GM19351 (cell line): ENCODE measurements around the gene SCAPER.
A peak's percentile ranks its signal among the peaks of the same experiment; 100 is the strongest.

Source experiments
- ATAC-seq: cut with Tn5 transposase; IDR thresholded peaks from one replicate; pipeline ENCODE4 v1.9.1; 2021; ENCODE audit warnings: mild to moderate bottlenecking, moderate library complexity; ENCODE audit not compliant: unreplicated experiment

The SCAPER gene

DNA sequence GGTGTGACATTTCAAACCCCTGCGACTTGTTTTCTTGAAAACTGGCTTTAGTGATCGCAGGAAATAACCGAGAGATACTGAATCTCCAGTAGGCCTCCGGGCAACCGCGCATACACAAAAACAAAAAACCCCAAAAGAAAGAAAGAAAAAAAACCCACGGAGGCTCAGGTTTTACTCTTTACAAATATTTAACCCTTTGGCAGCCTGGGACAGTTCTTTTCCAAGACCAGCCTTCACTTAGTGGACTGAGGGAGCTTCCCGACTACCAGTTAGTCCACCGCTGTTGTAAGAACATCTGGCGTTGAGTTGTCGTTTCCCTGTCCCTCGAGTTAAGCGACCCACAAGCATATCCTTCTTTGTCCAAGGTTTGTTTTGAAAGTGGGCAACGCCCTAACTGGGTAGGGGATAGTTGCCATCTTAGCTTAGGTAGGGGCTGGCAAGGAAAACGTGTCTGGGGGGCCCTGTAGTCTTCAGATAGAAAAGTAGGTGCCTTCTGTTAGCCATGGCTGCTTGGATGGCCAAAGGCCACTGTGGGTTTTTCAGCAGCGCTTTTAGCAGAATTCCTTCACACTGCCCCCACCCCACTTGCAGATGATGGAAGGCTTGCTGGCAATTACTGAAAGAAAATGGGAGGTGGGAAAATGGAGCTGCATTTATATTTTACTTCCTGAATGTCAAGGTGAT is 561.7 kb downstream of the SCAPER start:
- no peak for ATAC-seq

DNA sequence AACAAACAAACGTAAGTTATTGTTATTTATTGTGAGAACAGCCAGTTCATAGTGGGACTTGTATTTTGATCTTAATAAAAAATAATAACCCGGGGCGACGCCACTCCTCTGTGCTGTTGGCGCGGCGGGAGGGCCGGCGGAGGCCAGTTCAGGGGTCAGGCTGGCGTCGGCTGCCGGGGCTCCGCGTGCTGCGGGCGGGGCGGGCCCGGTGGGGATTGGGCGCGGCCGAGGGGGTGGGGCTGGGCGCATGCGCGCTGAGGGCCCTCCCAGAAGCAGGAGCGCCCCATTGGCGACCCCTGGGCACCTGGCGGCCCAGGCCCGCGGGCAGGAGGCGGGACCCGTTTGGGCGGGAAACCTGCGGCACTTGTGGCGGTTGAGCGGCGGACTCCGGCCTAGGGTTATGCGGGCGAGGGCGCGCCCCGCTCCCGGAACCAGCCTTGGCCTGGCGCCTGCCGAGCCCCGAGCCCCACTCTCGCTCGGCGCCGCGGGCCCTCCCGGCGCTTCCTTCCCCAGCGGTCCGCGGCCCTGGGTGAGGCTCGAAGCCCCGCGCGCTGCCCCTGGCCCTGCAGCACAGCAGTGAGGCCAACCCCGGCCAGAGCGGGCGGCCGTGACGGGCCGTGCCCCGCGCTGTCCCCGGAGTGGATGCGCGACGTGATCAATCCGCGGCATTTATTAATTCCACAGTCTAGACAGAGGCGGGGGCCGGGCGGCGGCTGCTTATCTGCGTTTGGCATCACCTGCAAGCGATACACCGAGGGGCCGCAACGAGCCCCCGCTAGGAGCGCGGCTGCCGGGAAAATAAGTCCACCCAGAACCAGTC is 562.5 kb downstream of the SCAPER start:
- no peak for ATAC-seq

- ATAC-seq, result no peak
These were observed 563.1 kb downstream of the SCAPER start for GRCh38 chr15:76342058-76342381.

- no peak for ATAC-seq
These were observed 563.6 kb downstream of the SCAPER start for GRCh38 chr15:76341366-76342057.

- no peak for ATAC-seq
These were observed 564.3 kb downstream of the SCAPER start for GRCh38 chr15:76340803-76341365.

- ATAC-seq, result no peak
These were observed 564.8 kb downstream of the SCAPER start for GRCh38 chr15:76340198-76340802.

DNA sequence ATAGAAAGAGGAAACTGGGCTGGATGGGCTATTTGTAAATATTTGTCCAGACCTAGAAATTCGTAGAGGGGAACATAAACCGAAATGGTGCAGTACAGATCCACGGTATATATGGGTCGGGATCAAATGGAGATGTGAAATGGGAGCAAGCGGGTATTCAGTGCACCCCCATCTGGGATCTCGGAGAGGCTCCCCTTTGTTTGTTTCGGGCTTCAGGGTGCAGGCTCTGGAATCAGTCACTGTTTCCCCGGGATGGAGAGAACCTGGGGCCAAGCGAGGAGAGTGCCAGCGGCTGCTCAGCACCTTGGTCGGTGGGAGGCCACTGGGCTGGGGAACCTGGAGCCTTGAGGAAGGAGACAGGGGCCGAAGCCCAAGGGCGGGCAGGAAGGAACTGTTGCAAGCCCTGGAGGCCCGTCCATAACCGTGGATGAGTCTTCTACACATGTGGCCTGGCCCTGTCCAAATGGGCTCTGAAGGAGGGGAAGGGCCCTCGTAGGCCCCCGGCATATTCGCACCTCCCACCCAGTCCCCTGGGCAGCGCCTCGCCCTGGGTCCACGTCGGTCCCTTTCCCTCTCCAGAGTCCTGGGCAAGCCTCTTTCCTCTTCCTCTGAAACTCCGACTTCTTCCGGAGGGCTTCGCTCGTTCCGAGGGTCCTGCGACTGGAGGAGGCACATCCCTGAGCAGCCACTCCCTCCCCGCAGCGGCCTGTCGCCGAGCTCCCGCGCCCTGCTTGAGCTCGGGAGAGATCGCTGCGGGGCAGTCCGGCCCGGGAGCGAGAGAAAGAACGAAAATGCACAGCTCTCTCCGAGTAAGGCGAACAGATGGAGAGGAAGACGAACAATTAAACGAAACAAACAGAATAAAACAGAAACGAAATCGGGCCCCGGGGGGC is 565.6 kb downstream of the SCAPER start:
- ATAC-seq, result no peak

DNA sequence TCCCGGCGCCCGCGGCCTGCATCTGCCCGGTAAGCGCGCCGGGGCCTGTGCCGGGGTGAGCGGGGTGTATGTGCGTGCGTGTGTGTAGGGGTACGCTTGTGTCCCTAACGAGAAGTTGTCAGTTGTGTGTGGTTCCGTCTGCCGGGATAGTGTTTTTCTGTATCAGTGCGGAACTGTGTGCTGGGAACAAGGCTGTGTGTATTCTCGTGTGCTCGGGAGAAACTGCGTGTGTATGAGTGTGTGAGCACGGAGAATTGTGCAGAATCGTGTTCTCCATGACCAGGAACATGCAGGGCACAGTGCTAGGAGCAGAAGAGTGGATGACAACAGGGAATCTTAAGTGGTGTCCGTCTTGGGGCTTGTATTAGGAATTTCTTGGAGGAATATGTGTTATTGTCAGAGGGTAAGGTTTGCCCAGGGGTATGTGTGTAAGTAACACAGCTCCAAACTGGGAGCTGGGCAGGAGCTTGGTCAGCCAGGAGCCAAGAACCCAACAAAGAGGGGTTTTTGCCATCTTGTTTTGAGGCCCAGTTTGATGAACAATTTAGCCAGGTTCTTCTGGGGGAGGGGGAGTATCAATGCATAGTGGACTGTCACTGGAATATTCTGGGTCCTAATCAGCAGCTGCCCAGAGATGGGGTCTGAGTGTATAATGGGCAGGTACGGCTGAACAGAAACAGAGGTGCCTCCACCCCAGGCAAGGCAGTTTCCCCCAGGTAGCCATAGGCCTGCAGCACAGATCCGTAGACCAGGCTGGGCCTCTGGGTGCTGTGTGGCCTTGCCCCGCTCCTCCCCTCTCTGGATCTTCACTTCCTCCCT is 566.4 kb downstream of the SCAPER start:
- ATAC-seq, result no peak

DNA sequence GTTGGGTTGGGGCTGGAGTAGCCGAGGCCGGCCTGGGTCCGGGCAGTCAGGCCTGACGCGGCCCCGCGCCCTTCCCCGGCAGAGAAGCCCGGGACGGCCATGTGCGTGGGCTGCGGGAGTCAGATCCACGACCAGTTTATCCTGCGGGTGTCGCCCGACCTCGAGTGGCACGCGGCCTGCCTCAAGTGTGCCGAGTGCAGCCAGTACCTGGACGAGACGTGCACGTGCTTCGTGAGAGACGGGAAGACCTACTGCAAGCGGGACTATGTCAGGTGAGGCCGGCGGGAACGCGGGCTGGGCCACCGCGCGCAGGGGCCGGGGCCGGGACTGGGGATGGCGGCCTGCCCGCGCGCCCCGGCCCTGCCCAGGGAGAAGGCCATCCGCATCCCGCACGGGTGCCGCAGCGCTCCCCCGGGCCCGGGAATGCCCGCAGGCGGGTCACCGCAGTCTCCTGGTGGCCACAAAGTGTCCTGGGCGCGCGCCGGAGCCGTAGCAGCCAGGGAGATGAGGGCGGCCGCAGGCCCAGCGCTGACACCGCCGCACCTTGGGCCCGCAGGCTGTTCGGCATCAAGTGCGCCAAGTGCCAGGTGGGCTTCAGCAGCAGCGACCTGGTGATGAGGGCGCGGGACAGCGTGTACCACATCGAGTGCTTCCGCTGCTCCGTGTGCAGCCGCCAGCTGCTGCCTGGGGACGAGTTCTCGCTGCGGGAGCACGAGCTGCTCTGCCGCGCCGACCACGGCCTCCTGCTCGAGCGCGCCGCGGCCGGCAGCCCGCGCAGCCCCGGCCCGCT is 567.2 kb downstream of the SCAPER start:
- ATAC-seq, result no peak

DNA sequence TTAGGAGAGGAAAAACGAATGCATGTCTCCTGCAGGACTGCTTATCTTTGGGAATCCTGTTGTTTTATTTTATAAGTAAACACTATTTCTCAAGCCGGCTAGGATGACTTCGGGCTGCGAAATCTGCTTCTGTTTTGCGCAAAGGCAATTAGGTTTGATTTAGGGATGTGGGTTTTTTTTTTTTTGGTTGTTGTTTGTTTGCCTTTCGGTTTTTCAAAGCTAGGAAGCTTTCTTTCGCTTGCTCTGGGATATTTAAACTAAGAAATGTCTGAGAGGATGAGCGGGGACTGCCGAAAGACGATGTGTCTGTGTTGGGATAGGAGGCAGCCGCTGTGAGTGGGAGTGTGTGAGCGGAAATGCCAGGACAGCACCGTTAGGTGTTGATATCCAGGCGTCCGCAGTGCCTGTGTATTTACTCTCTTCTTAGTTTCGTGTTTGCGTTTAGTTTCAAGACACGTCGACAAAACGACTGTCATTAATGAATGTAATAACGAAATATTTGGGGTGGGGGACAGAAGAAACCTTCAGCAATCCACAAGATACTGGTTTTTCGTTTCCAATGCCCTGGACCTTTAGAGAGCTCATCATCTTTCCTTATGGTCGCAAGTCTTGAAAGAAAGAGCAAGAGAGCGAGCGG is 568.0 kb downstream of the SCAPER start:
- ATAC-seq, result no peak

DNA sequence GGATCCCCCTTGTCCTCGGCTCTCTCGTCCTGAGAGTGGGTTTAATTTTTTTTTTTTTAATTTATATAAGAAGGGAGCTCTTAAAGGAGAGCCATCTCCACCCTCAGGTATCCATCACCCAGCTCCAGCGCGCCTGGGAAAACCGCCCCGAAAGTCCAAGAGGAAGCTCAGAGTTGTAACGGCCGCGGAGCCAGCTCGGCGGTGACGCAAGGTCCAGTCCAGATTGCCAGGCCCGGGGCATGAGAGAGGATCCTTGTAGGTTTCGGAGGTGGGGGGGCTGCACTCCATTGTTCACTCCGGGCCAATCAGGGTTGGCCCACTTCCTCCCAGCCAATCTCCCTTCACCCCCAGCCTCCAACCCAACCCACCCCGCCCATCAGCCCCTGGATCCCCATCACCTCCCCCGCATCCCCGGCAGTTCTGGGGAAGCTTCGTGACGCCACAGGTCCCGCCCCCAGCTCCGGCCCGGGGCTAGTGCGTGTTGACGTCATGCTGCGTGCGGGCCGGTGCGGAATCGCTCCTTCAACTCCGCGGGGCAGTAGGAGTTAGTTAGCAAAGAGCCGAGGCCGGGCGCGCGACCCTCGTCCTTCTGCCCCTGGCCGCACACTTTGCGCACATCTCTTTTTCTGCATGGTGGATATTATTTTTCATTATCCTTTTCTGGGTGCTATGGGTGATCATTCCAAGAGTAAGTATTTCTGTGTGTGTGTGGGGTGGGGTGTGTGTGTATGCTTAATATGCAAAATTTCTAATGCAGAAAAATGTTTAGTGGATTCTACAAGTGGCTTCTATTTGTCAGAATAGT is 568.7 kb downstream of the SCAPER start, which contains the start of gene ISL2:
ISL2 (plus strand) TSS at position 520 of the 805 bp plus-strand sequence; CDS start at position 631, 111 bp downstream.
- ATAC-seq, result peak; percentile 53

DNA sequence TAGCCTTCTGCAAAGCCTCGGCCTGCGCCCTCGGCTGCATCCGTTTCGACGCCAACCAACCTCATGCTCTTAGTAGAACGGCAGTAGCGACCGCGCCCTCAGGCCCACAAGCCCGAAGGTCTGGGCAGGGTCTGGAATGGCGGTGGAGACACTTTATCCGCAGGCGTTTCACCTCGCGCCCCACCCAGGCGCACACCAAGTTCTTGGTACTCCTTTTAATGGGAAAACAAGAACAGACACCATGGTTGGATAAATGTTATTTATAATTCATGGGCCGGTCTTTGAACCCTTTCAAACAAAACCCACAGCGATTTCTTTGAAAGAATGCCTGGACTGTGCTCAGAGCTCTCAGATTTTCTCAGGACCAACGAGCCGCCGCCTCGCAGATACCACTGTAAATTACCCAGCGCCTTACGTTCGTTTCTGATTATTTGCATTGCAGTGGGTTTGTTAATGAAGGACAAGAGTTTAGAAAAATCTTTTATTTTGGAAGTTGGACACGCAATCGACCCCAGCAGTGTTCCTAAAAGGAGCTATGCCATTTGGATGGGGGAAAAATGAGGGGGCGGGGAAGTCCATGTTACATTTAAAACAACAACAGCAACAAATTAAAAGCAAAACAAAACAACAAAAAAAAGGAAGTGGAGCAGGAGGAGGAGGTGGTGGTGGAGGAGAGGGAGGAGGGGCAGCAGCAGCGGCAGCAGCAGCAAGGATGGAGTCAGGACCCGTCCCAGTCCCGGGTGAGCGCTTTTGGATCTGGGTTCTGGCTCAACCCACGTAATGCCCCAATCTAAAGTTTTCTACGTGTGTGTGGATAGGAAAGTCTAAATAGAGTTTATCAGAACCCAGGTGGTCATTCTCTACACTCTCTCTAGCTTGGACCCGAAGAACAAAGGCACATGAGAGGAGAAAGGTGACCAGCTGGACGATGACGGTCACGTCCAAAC is 569.6 kb downstream of the SCAPER start:
- no peak for ATAC-seq

DNA sequence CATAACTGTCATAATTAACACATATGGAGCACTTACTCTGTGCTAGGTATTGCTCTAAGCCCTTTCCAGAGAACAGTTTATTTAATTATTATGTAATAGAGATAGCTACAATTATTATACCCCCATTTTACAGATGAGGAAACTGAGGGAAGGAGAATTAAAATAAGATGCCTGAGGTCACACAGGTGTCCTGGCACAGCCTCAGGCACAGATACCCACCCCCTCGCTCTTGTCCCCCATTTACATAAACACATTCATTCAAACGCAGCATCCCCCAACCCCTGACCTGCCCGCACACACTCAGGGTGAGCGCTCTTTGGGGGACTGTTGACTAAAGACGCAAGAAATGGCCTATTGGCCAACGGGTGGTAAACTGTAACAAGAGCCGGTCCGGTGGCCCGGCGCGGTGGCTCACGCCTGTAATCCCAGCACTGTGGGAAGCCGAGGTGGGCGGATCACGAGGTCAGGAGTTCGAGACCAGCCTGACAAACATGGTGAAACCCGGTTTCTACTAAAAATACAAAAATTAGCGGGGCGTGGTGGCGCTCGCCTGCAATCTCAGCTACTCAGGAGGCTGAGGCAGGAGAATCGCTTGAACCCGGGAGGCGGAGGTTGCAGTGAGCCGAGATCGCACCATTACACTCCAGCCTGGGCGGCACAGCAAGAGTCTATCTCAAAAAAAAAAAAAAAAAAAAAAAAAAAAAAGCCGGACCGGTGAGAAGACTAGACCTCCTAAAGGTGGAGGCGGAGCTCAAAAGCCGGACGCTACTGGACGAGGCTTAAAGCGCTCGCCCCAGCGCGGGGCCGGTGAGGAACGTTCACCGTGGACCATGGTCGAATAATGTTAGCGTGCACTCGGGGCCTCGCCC is 570.5 kb downstream of the SCAPER start:
- ATAC-seq, result no peak

DNA sequence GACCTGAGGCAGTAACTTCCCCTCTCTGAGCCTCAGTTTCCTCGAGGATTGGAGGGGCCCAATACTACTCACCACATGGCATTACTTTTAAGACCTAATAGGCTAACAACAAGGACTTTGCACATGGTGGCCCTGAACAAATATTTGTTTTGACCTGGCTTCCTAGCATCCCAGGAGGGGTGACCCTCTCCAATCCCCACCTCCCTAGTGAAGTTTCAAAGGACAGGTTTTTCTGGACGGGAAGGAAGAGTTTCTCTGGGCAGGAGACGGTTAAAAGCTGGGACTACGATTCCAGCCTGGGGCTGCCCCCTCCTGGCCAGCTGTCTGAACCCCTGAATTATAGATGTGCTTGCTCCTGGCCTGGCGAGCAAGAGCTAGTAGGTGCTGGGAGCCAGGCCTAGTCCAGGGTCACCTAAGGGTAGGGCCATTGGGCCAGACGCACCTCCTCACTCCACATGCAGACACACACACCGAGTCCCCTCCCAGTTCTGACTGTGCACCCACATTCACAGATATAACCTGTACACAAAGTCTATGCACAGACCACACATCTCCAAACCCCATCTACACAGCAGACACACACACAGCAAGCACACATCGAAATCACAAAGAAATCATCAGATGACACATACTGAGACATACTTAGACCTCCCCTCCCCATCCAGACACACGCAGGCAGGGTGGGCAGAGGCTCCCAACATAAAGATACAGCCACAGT is 571.3 kb downstream of the SCAPER start:
- no peak for ATAC-seq
